Right lobe of liver (tissue), 4 donors: ENCODE measurements around the gene SLC20A1.

Source experiments
- POLR2A ChIP-seq: fragments of 450-650 bp; IDR thresholded peaks from one replicate; pipeline ENCODE4 v1.6.1; 2017; ENCODE audit warnings: antibody characterized with exemption, mild to moderate bottlenecking
- TF ChIP-seq, protein P1 (sequence below), 4 donors: fragments of 200-600 bp in 3 of 4; fragments of 450-650 bp in 1 of 4; IDR thresholded peaks; one replicate each; pipeline versions ENCODE4 v1.5.1 to v1.8.0; 2016 to 2022; ENCODE audit warnings: antibody characterized with exemption in 4 of 4, mild to moderate bottlenecking in 2 of 4
- donor health status: DM: no; HTN: no; CAD: no.
- donor health status: DM: no; HTN: no; CAD: no.
- donor health status: DM: no; HTN: yes; CAD: no.

DNA sequence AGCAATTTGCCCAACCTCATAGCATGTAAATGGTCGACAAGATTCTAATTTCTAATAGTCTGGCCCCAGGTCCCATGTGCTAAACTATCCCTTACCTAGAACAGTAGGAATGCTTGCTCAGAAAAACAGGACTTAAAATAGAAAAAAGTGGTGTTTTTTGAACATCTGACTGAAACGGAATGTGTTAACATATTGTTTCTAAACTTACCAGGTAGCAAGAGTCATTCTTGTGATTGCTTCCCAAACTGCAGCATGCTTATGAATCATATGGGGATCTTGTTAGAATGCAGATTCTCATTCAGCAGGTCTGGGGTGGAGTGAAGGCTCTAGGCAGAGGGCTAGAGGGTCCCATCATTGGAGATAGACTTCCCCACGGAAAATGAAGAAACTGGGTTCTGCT, 5.8 kb upstream of the SLC20A1 start:
- no peak for TF ChIP-seq POLR2A
- TF ChIP-seq, protein P1, sequence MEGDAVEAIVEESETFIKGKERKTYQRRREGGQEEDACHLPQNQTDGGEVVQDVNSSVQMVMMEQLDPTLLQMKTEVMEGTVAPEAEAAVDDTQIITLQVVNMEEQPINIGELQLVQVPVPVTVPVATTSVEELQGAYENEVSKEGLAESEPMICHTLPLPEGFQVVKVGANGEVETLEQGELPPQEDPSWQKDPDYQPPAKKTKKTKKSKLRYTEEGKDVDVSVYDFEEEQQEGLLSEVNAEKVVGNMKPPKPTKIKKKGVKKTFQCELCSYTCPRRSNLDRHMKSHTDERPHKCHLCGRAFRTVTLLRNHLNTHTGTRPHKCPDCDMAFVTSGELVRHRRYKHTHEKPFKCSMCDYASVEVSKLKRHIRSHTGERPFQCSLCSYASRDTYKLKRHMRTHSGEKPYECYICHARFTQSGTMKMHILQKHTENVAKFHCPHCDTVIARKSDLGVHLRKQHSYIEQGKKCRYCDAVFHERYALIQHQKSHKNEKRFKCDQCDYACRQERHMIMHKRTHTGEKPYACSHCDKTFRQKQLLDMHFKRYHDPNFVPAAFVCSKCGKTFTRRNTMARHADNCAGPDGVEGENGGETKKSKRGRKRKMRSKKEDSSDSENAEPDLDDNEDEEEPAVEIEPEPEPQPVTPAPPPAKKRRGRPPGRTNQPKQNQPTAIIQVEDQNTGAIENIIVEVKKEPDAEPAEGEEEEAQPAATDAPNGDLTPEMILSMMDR (IDR thresholded peaks at IDR 0.05), result no peak
